GM10248 (cell line): Measurements from ENCODE around the gene COL4A1.

Experiments used
- CTCF ChIA-PET: fragments of 300-600 bp; sonication (Branson Sonifier 250); formaldehyde crosslinking; extraction: SDS; loops from one replicate; lab custom pipeline; 2021; ENCODE audit warnings: antibody characterized with exemption; lab: Yijun Ruan, JAX
- POLR2A ChIA-PET: fragments of 350-650 bp; sonication (Branson Sonifier 250); formaldehyde crosslinking; extraction: SDS; loops from one replicate; lab custom pipeline; 2020; ENCODE audit warnings: antibody characterized with exemption; lab: Yijun Ruan, JAX
- DNase-seq: peaks from one replicate; pipeline ENCODE4 v3.0.0; 2012; ENCODE audit errors: extremely low spot score
- TF ChIP-seq, protein P1 (sequence below): IDR thresholded peaks from 2 replicates; pipeline ENCODE4 v1.5.1; 2012; ENCODE audit warnings: mild to moderate bottlenecking, low read depth; ENCODE audit errors: extremely low read depth, missing control alignments, control extremely low read depth

The COL4A1 gene

DNA sequence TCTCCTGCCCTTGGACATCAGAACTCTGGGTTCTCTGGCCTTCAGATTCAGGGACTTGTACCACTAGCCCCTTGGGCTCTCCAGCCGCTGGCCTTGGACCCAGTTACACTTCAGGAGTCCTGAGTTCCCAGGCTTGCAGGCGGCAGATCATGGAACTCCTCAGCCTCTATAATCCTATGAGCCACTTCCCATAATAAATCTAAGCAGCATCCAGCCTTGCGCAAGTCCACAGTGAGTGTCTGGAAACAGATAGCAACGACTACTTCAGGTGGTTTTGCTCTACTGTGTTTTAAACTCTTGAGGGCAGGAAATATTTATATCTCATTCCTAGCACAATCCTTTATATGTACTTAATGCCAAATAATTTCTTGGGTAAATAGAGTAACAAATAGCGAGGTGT lies 92.3 kb downstream of the COL4A1 start:
- no peak for DNase-seq
- TF ChIP-seq, protein P1, sequence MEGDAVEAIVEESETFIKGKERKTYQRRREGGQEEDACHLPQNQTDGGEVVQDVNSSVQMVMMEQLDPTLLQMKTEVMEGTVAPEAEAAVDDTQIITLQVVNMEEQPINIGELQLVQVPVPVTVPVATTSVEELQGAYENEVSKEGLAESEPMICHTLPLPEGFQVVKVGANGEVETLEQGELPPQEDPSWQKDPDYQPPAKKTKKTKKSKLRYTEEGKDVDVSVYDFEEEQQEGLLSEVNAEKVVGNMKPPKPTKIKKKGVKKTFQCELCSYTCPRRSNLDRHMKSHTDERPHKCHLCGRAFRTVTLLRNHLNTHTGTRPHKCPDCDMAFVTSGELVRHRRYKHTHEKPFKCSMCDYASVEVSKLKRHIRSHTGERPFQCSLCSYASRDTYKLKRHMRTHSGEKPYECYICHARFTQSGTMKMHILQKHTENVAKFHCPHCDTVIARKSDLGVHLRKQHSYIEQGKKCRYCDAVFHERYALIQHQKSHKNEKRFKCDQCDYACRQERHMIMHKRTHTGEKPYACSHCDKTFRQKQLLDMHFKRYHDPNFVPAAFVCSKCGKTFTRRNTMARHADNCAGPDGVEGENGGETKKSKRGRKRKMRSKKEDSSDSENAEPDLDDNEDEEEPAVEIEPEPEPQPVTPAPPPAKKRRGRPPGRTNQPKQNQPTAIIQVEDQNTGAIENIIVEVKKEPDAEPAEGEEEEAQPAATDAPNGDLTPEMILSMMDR = no peak
- POLR2A ChIA-PET = no interaction called here
- CTCF ChIA-PET = no interaction called here

DNA sequence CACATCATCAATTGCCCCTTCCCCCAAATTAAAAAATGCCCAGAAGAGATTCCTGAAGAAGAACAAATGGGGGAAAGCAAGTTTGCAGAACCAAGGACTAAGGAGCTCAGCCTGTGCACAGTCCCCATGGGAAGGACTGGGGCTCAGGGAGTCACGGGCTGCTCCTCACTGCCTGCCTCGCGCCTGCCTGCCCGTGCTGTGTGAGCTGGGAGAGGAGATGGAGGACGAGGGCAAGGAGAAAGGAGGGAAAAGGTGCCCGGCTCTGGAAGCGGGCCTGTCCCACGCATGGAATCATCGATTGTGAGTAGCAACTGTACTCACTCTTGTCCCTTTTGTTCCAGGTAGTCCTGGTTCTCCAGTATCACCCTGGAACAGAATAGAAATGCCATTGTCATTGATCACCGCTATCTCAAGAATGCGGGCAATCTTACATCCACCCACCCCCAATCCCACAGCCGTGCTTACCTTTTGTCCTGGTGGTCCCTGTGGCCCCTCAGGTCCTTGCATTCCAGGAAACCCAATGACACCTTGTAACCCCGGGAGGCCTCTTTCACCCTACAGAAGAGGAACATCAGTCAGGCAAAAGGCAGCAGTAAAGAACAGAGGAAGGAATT lies 93.4 kb downstream of the COL4A1 start:
- CTCF ChIA-PET = no interaction called here
- TF ChIP-seq, protein P1 = no peak
- DNase-seq = no peak
- POLR2A ChIA-PET = no interaction called here

DNA sequence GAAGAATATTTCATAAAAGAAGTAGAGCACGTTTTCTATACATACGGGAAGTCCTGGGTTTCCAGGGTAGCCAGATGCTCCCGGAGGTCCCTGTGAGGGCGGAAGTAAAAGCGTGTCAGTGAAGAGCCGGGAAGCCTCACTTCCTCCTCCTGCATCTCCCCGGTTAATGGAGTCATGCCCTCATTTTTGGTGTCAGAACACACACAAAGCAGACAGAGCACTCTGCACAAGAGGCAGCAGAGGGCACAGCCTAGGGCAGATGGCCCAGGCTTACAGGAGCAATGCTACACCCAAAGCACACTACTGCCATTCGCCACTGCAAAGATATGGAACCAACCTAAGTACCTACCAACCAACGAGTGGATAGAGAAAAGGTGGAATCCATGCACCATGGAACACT lies 94.4 kb downstream of the COL4A1 start:
- TF ChIP-seq, protein P1 = no peak
- DNase-seq = no peak
- CTCF ChIA-PET = no interaction called here
- POLR2A ChIA-PET = no interaction called here

DNA sequence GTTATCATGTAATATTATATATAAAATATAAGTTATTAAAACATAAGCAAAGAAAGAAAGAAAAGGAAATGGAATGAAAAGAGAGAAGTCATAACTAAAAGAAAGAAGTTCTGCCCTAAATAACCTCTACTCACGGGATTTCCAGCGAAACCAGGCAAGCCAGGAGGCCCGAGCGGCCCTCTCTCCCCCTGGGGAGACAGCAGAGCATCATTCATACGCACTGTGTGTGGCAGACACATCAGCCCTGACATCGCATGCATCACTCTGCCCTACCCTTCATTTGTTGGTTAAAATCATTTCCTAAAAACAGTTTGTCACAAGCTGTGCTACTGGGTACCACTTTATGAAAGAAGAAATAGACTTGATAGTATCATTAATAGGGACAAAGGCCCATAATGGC lies 95.2 kb downstream of the COL4A1 start:
- CTCF ChIA-PET = no interaction called here
- POLR2A ChIA-PET = no interaction called here
- TF ChIP-seq, protein P1 = no peak
- DNase-seq = no peak

DNA sequence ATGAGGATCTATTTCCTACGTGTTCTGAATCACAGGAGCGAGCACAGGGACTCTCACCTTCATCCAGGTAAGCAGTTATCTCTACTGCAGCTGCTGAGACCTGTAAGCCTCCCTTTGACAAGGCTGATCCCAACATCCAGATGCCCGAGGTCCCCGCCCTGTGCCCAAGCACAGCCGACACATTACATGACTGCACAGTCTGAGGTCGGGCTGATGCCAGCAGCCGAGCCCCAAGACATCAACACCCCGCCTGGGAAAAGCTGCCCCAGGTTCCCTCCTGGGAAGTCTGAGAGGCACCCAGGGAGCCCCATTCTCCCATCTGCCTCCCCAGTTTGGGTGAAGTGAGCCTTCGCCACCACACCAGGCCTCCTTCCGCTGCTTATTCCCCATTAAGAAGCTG lies 95.9 kb downstream of the COL4A1 start:
- CTCF ChIA-PET = interaction anchor here (1.4 kb wide), 1 partner anchor 11 kb away, joined by 7 read pairs; no protein-coding TSS in a partner anchor
- TF ChIP-seq, protein P1 = no peak
- POLR2A ChIA-PET = no interaction called here
- DNase-seq = no peak

DNA sequence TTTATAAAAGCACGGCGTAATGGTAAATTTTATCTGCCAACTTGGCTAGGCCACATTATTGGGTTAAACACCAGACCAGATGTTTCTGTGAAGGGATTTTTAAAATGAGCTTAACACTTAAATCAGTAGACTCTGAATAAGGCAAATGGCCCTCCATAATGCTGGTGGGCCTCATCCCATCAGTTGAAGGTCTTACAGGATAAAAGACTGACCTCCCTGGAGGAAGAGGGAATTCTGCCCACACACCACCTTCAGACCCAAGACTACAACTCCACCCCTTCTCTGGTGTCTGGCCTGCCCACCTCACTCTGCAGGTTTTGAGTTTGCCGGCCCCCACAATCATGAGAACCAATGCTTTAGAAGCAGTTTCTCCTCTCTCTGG lies 96.4 kb downstream of the COL4A1 start:
- ChIA-PET CTCF (interaction anchor here (1.4 kb wide), 1 partner anchor 11 kb away, joined by 7 read pairs; no protein-coding TSS in a partner anchor), POLR2A (no interaction called here)
- DNase-seq = no peak
- TF ChIP-seq, protein P1 = no peak
